Uterus (tissue), 2 donors: ENCODE measurements around the gene PUS10.

Source experiments
- POLR2A ChIP-seq, 2 donors: fragments of 450-650 bp; IDR thresholded peaks; one replicate each; pipeline ENCODE4 v1.6.1; 2016; ENCODE audit warnings: antibody characterized with exemption in 2 of 2, mild to moderate bottlenecking in 1 of 2, moderate library complexity in 1 of 2
- TF ChIP-seq, protein P1 (sequence below), 4 experiments: fragments of 200-600 bp in 2 of 4; fragments of 450-650 bp in 2 of 4; sonication (generic) in 2 of 4; IDR thresholded peaks; one replicate each; pipeline ENCODE4 v1.5.1; 2016 to 2019; ENCODE audit warnings: antibody characterized with exemption in 4 of 4, mild to moderate bottlenecking in 2 of 4, moderate library complexity in 1 of 4

DNA sequence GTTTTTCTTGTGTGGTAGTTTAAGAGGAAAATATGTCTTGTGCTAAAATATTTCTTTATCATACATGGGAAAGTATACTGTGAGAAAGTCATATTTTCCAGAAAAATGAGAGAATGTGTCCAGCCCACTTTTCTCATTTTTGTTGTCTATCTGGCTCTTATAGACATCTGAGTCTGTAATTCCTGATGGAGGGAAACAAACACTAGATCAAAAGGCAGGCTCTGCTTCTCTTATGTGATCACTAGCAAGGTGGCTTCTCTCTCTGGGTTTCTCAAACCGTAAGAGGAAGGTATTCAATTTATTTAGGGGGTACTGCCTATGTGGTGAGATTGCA lies 40.5 kb downstream of the PUS10 start:
- TF ChIP-seq, protein P1, sequence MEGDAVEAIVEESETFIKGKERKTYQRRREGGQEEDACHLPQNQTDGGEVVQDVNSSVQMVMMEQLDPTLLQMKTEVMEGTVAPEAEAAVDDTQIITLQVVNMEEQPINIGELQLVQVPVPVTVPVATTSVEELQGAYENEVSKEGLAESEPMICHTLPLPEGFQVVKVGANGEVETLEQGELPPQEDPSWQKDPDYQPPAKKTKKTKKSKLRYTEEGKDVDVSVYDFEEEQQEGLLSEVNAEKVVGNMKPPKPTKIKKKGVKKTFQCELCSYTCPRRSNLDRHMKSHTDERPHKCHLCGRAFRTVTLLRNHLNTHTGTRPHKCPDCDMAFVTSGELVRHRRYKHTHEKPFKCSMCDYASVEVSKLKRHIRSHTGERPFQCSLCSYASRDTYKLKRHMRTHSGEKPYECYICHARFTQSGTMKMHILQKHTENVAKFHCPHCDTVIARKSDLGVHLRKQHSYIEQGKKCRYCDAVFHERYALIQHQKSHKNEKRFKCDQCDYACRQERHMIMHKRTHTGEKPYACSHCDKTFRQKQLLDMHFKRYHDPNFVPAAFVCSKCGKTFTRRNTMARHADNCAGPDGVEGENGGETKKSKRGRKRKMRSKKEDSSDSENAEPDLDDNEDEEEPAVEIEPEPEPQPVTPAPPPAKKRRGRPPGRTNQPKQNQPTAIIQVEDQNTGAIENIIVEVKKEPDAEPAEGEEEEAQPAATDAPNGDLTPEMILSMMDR (IDR thresholded peaks at IDR 0.05): no peak
- no peak for TF ChIP-seq POLR2A (IDR thresholded peaks at IDR 0.05)
